MM.1S (cell line): ENCODE measurements around the gene ELF5.

ENCODE experiments used
- DNase-seq: peaks from one replicate; pipeline ENCODE4 v3.0.0-alpha.2; 2015
- H2AFZ ChIP-seq: fragments of 300-600 bp; sonication (generic); 2 replicates; pipeline ENCODE4 v1.6.0; 2016; ENCODE audit warnings: antibody characterized with exemption, low read length
- H3F3A ChIP-seq: fragments of 300-600 bp; sonication (generic); 2 replicates; pipeline ENCODE4 v1.6.1; 2016; ENCODE audit warnings: mild to moderate bottlenecking, antibody characterized with exemption, low read length, moderate library complexity, mixed read lengths; ENCODE audit not compliant: insufficient read depth
- H3K27ac ChIP-seq: fragments of 300-600 bp; sonication (generic); 2 replicates; pipeline ENCODE4 v1.5.1; 2016; ENCODE audit warnings: mild to moderate bottlenecking, low read length
- H3K27me3 ChIP-seq: fragments of 300-600 bp; sonication (generic); replicated peaks from 2 replicates; pipeline ENCODE4 v1.6.0; 2016; ENCODE audit warnings: low read length; ENCODE audit not compliant: insufficient read depth
- H3K36me3 ChIP-seq: fragments of 300-600 bp; sonication (generic); replicated peaks from 2 replicates; pipeline ENCODE4 v1.6.1; 2016; ENCODE audit warnings: mild to moderate bottlenecking, low read length, mixed read lengths; ENCODE audit not compliant: insufficient read depth
- H3K4me1 ChIP-seq: fragments of 300-600 bp; sonication (generic); 2 replicates; pipeline ENCODE4 v1.6.1; 2016; ENCODE audit warnings: low read length, mixed read lengths
- H3K4me2 ChIP-seq: fragments of 300-600 bp; sonication (generic); 2 replicates; pipeline ENCODE4 v1.6.0; 2016; ENCODE audit warnings: low read depth, low read length
- H3K4me3 ChIP-seq: fragments of 300-600 bp; sonication (generic); 2 replicates; pipeline ENCODE4 v1.5.1; 2016; ENCODE audit warnings: low read length, mixed read lengths
- H3K79me2 ChIP-seq: fragments of 300-600 bp; sonication (generic); 2 replicates; pipeline ENCODE4 v1.6.1; 2016; ENCODE audit warnings: mixed run types, low read length, mixed read lengths
- H3K9ac ChIP-seq: fragments of 300-600 bp; sonication (generic); 2 replicates; pipeline ENCODE4 v1.6.1; 2016; ENCODE audit warnings: low read length, mixed read lengths
- H3K9me2 ChIP-seq: fragments of 300-600 bp; sonication (generic); replicated peaks from 2 replicates; pipeline ENCODE4 v1.6.1; 2016; ENCODE audit warnings: mild to moderate bottlenecking, low read length, mixed read lengths; ENCODE audit not compliant: insufficient read depth
- H3K9me3 ChIP-seq: fragments of 300-600 bp; sonication (generic); replicated peaks from 2 replicates; pipeline ENCODE4 v1.6.1; 2016; ENCODE audit warnings: mild to moderate bottlenecking, low read length, mixed read lengths; ENCODE audit not compliant: insufficient read depth
- H4K20me1 ChIP-seq: fragments of 300-600 bp; sonication (generic); 2 replicates; pipeline ENCODE4 v1.6.1; 2016; ENCODE audit warnings: mild to moderate bottlenecking, low read length, moderate library complexity, mixed read lengths; ENCODE audit not compliant: insufficient read depth
- EZH2 ChIP-seq: fragments of 300-600 bp; sonication (generic); optimal IDR thresholded peaks from 2 replicates; pipeline ENCODE3; 2017; ENCODE audit warnings: low read depth, mild to moderate bottlenecking, antibody characterized with exemption, low read length, mixed read lengths
- EZH2phosphoT487 ChIP-seq: fragments of 300-600 bp; sonication (generic); IDR thresholded peaks from 2 replicates; pipeline ENCODE4 v1.6.1; 2018; ENCODE audit warnings: antibody characterized with exemption, low read length
- TF ChIP-seq, protein P1 (sequence below): fragments of 300-600 bp; sonication (generic); IDR thresholded peaks from 2 replicates; pipeline ENCODE4 v1.5.1; 2016; ENCODE audit warnings: antibody characterized with exemption, low read length, mixed read lengths

The ELF5 gene

DNA sequence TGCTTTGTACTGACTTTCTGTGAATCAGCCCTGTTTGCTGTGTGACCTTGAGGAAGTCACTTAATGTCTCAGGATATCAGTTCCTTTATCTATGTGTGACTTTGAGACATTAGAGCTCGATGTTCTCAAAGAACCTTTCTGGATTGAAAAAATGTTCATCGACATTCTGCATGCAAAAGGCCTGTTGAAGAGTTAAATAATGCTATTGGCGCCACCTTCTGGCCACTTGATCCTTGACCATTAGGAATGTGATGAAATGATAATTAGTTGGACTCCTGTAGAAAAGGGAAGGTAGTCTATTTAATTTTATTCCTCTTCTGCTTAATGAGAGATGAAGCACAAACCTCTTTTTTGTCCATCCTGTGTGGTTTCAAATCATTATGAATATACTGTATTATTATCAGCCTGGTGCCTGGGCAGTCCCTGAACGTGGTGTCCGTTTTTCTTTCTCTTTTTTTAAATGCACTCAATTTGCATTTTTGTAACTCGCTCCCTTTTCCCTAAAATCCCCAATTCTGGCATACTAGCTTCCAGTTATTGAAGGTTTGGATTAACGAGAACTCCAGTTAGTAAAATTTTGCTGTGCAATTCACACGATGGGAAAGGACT, 20.7 kb downstream of the ELF5 start:
- H3K9me2 ChIP-seq, result no peaks in the 10 kb centered on the region
- no peaks in the 10 kb centered on the region for H3F3A ChIP-seq
- H3K79me2 ChIP-seq, result no peaks in the 10 kb centered on the region
- peak; percentile 60 for DNase-seq
- H4K20me1 ChIP-seq, result no peaks in the 10 kb centered on the region
- H3K4me1 ChIP-seq, result no peaks in the 10 kb centered on the region
- H3K27ac ChIP-seq, result no peak overlapping the region
- no peaks in the 10 kb centered on the region for H3K27me3 ChIP-seq
- TF ChIP-seq, protein P1, sequence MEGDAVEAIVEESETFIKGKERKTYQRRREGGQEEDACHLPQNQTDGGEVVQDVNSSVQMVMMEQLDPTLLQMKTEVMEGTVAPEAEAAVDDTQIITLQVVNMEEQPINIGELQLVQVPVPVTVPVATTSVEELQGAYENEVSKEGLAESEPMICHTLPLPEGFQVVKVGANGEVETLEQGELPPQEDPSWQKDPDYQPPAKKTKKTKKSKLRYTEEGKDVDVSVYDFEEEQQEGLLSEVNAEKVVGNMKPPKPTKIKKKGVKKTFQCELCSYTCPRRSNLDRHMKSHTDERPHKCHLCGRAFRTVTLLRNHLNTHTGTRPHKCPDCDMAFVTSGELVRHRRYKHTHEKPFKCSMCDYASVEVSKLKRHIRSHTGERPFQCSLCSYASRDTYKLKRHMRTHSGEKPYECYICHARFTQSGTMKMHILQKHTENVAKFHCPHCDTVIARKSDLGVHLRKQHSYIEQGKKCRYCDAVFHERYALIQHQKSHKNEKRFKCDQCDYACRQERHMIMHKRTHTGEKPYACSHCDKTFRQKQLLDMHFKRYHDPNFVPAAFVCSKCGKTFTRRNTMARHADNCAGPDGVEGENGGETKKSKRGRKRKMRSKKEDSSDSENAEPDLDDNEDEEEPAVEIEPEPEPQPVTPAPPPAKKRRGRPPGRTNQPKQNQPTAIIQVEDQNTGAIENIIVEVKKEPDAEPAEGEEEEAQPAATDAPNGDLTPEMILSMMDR, result peak; percentile 75
- TF ChIP-seq EZH2phosphoT487, result no peak
- no peaks in the 10 kb centered on the region for H3K9me3 ChIP-seq
- H3K9ac ChIP-seq, result no peak overlapping the region
- H3K4me2 ChIP-seq, result no peak overlapping the region
- no peaks in the 10 kb centered on the region for H3K36me3 ChIP-seq
- H3K4me3 ChIP-seq, result no peak overlapping the region
- H2AFZ ChIP-seq, result no peak overlapping the region

DNA sequence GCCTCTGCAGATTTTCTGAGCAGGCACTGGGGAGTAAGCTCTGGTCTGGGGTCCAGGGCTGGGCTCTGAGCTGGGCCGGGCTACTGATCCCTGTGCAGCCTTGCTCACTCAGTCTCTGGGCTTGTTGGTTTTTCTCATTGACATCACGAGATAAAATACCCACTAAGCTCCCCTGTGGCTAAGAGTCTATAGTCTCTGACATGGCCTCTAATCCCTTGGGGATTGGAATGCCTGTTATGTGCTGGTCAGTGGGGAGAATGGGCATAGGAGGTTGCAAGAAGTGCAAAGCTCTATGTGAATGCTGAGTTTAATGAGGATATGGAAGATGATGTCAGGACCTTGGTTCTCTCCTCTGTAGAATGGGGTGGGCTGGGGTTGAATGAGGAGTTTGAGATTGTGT, 23.3 kb downstream of the ELF5 start:
- DNase-seq, result no peak
- H3K4me3 ChIP-seq, result no peak overlapping the region
- H3K27ac ChIP-seq, result no peak overlapping the region
- no peaks in the 10 kb centered on the region for H3K27me3 ChIP-seq
- H3K9me3 ChIP-seq, result no peaks in the 10 kb centered on the region
- no peak overlapping the region for H3K4me2 ChIP-seq
- H3K4me1 ChIP-seq, result no peaks in the 10 kb centered on the region
- H3K9me2 ChIP-seq, result no peaks in the 10 kb centered on the region
- H3F3A ChIP-seq, result no peaks in the 10 kb centered on the region
- H3K9ac ChIP-seq, result no peak overlapping the region
- TF ChIP-seq, protein P1, result no peak
- TF ChIP-seq EZH2, result no peak
- TF ChIP-seq EZH2phosphoT487, result no peak
- no peak overlapping the region for H2AFZ ChIP-seq
- H4K20me1 ChIP-seq, result no peaks in the 10 kb centered on the region
- H3K79me2 ChIP-seq, result no peaks in the 10 kb centered on the region
- H3K36me3 ChIP-seq, result no peaks in the 10 kb centered on the region

DNA sequence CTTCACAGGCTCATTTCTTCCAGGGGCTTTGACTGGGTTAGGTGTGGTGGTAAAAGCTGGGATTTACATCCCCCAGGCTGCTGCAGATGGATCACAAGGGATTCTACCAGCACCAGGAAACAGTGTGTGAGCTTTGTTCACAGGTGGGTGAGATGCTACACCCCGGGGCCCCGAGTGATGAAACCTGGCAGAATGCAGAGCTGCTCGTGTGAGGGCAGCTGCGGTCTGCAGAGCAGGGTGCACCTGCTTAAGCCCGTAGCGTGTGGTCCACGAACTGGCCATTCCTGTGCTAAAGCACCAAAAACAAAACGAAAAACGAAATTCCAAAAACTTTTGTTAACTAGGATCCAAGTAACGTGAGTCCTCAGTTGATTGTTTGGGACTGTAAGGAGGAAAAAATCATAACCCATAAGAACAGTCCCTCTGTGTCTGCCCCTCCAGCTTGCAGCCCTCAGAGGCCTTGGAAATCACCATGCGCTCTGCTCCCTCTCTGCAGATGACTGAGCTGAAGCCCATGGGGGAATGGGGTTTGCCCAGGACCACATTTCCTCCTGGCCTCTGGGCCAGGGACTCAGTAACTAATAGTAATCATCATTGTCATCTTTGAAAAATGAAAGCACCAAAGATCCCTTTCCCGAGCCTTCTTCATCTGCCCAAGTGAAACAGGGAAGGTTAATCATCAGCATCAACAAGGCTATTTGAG, 24.6 kb downstream of the ELF5 start:
- no peak overlapping the region for H3K4me2 ChIP-seq
- no peak overlapping the region for H3K9ac ChIP-seq
- no peak overlapping the region for H3K27ac ChIP-seq
- no peaks in the 10 kb centered on the region for H3K27me3 ChIP-seq
- H4K20me1 ChIP-seq, result no peaks in the 10 kb centered on the region
- DNase-seq, result no peak
- no peaks in the 10 kb centered on the region for H3K79me2 ChIP-seq
- no peak overlapping the region for H3K4me3 ChIP-seq
- no peaks in the 10 kb centered on the region for H3K9me3 ChIP-seq
- no peaks in the 10 kb centered on the region for H3K9me2 ChIP-seq
- H3F3A ChIP-seq, result no peaks in the 10 kb centered on the region
- H2AFZ ChIP-seq, result no peak overlapping the region
- TF ChIP-seq EZH2phosphoT487 (no peak), EZH2 (no peak)
- TF ChIP-seq, protein P1, result no peak
- no peaks in the 10 kb centered on the region for H3K36me3 ChIP-seq
- no peaks in the 10 kb centered on the region for H3K4me1 ChIP-seq
